H1 (cell line): ENCODE measurements around the gene LAS1L. TPM values are rescaled to one million over a fixed set of nuclear protein-coding genes. Genes with fewer than 3 reads are reported as not detected.

ENCODE experiments used
- CTCF ChIA-PET: fragments of 300-600 bp; sonication (Branson Sonifier 250); formaldehyde crosslinking; loops from one replicate; lab custom pipeline; 2021; ENCODE audit not compliant: partially characterized antibody; lab: Charles Lee
- POLR2A ChIA-PET: fragments of 300-600 bp; sonication (Branson Sonifier 250); formaldehyde crosslinking; loops from one replicate; lab custom pipeline; 2021; ENCODE audit warnings: inconsistent platforms; ENCODE audit not compliant: partially characterized antibody; lab: Charles Lee
- DNase-seq, 2 experiments: peaks; one replicate each; pipeline versions ENCODE4 v3.0.0 to v3.0.0-alpha.2; 2010 to 2022; ENCODE audit warnings: low spot score in 2 of 2, low read depth in 1 of 2, mixed read lengths in 1 of 2
- FAIRE-seq: peaks from 2 replicates; lab custom pipeline; 2011; peaks lifted over from hg19 to GRCh38; lab: Jason Lieb, UNC
- H2AFZ ChIP-seq: 2 replicates; pipeline ENCODE4 v1.8.1; 2012; ENCODE audit warnings: low read length, inconsistent platforms
- H2AK5ac ChIP-seq: 2 replicates; pipeline ENCODE4 v1.6.1; 2013; ENCODE audit warnings: low read depth, low read length
- H2BK120ac ChIP-seq: replicated peaks from 2 replicates; pipeline ENCODE3; 2013; ENCODE audit warnings: low read depth, low read length, inconsistent platforms
- H2BK12ac ChIP-seq: 2 replicates; pipeline ENCODE4 v1.6.1; 2013; ENCODE audit warnings: low read depth, low read length
- H2BK15ac ChIP-seq: 2 replicates; pipeline ENCODE4 v1.6.1; 2013; ENCODE audit warnings: low read length
- H2BK20ac ChIP-seq: 2 replicates; pipeline ENCODE4 v1.6.1; 2013; ENCODE audit warnings: low read length
- H2BK5ac ChIP-seq: 2 replicates; pipeline ENCODE4 v1.6.1; 2013; ENCODE audit warnings: low read depth, low read length
- H3K14ac ChIP-seq: 2 replicates; pipeline ENCODE4 v1.6.1; 2013; ENCODE audit warnings: inconsistent platforms; ENCODE audit not compliant: insufficient read length
- H3K18ac ChIP-seq: 2 replicates; pipeline ENCODE4 v1.6.1; 2013; ENCODE audit warnings: low read length; ENCODE audit errors: extremely low read depth
- H3K23ac ChIP-seq: 2 replicates; pipeline ENCODE4 v1.6.1; 2013; ENCODE audit warnings: inconsistent platforms; ENCODE audit not compliant: insufficient read length
- H3K23me2 ChIP-seq: 2 replicates; pipeline ENCODE4 v1.6.1; 2013; ENCODE audit warnings: low read depth, low read length
- H3K27ac ChIP-seq: 2 replicates; pipeline ENCODE4 v1.6.1; 2011; ENCODE audit warnings: low read depth, low read length, inconsistent platforms
- H3K27me3 ChIP-seq, 4 experiments: replicated peaks in 1 of 4; 1 replicate in 1 of 4; 2 replicates in 3 of 4; pipeline versions ENCODE4 v1.6.1 to v1.8.1; 2011 to 2013; ENCODE audit warnings: low read length in 3 of 4, mild to moderate bottlenecking in 3 of 4, inconsistent platforms in 2 of 4, mixed read lengths in 2 of 4, moderate library complexity in 1 of 4; ENCODE audit not compliant: control insufficient read depth in 3 of 4, insufficient read depth in 3 of 4; ENCODE audit errors: extremely low read depth in 1 of 4
- H3K36me3 ChIP-seq, 4 experiments: 2 replicates each; pipeline versions ENCODE4 v1.6.1 to v1.8.1; 2011 to 2013; ENCODE audit warnings: mild to moderate bottlenecking in 4 of 4, low read length in 3 of 4, moderate library complexity in 2 of 4, control low read depth in 1 of 4, inconsistent platforms in 1 of 4; ENCODE audit not compliant: insufficient read depth in 4 of 4, control insufficient read depth in 2 of 4
- H3K4ac ChIP-seq: replicated peaks from 2 replicates; pipeline ENCODE3; 2013; ENCODE audit warnings: low read length, low read depth, mixed read lengths, inconsistent platforms; ENCODE audit not compliant: insufficient read length
- H3K4me1 ChIP-seq, 4 experiments: replicated peaks in 1 of 4; 1 replicate in 1 of 4; 2 replicates in 3 of 4; pipeline versions ENCODE4 v1.6.1 to v1.8.1; 2011 to 2013; ENCODE audit warnings: low read length in 3 of 4, inconsistent platforms in 2 of 4, mixed read lengths in 1 of 4; ENCODE audit not compliant: insufficient read depth in 4 of 4, control insufficient read depth in 3 of 4
- H3K4me2 ChIP-seq, 2 experiments: 2 replicates each; pipeline versions ENCODE4 v1.6.1 to v1.8.1; 2011 to 2013; ENCODE audit warnings: low read depth in 2 of 2, low read length in 2 of 2, control low read depth in 1 of 2, inconsistent platforms in 1 of 2, mild to moderate bottlenecking in 1 of 2; ENCODE audit not compliant: insufficient read depth in 1 of 2
- H3K4me3 ChIP-seq, 4 experiments: fragments of 200-600, 300-600 bp in 1 of 4; sonication (generic), shearing (Covaris generic), sonication (Bioruptor Twin) in 1 of 4; 2 replicates each; pipeline versions ENCODE4 v1.5.1 to v1.8.1; 2011 to 2016; ENCODE audit warnings: low read length in 4 of 4, low read depth in 3 of 4, control low read depth in 2 of 4, inconsistent platforms in 2 of 4, mild to moderate bottlenecking in 2 of 4, mixed read lengths in 1 of 4, moderate library complexity in 1 of 4; ENCODE audit not compliant: insufficient read depth in 2 of 4; ENCODE audit errors: extremely low read depth in 1 of 4
- H3K56ac ChIP-seq: replicated peaks from 2 replicates; pipeline ENCODE3; 2013; ENCODE audit warnings: low read depth, mild to moderate bottlenecking, mixed read lengths, low read length, inconsistent platforms; ENCODE audit not compliant: insufficient read length
- H3K79me1 ChIP-seq: 2 replicates; pipeline ENCODE4 v1.6.1; 2013; ENCODE audit warnings: low read depth, low read length, control low read depth
- H3K79me2 ChIP-seq, 2 experiments: 2 replicates each; pipeline versions ENCODE4 v1.6.1 to v1.8.1; 2012 to 2013; ENCODE audit warnings: low read length in 2 of 2, mild to moderate bottlenecking in 2 of 2, inconsistent platforms in 1 of 2; ENCODE audit not compliant: insufficient read depth in 2 of 2, control insufficient read depth in 1 of 2
- H3K9ac ChIP-seq, 4 experiments: replicated peaks in 1 of 4; 1 replicate in 1 of 4; 2 replicates in 3 of 4; pipeline versions ENCODE4 v1.6.1 to v1.8.1; 2011 to 2013; ENCODE audit warnings: low read depth in 3 of 4, low read length in 3 of 4, control low read depth in 2 of 4, mild to moderate bottlenecking in 2 of 4, moderate library complexity in 2 of 4, inconsistent platforms in 1 of 4; ENCODE audit errors: extremely low read depth in 1 of 4
- H3K9me3 ChIP-seq, 2 experiments: 2 replicates each; pipeline versions ENCODE4 v1.6.1 to v1.8.1; 2012 to 2013; ENCODE audit warnings: mild to moderate bottlenecking in 2 of 2, moderate library complexity in 2 of 2, control low read depth in 1 of 2, inconsistent platforms in 1 of 2, low read depth in 1 of 2, low read length in 1 of 2, mixed read lengths in 1 of 2; ENCODE audit not compliant: insufficient read depth in 2 of 2
- H4K20me1 ChIP-seq, 2 experiments: replicated peaks in 1 of 2; 2 replicates each; pipeline versions ENCODE3 to v1.8.1; 2011 to 2013; ENCODE audit warnings: inconsistent platforms in 2 of 2, low read length in 2 of 2, mild to moderate bottlenecking in 1 of 2; ENCODE audit not compliant: insufficient read depth in 2 of 2, control insufficient read depth in 1 of 2
- H4K5ac ChIP-seq: 2 replicates; pipeline ENCODE4 v1.6.1; 2013; ENCODE audit warnings: low read length, low read depth, mixed read lengths, inconsistent platforms; ENCODE audit not compliant: insufficient read length
- H4K8ac ChIP-seq: 2 replicates; pipeline ENCODE4 v1.8.0; 2013; ENCODE audit warnings: mild to moderate bottlenecking, moderate library complexity, low read length, inconsistent platforms; ENCODE audit not compliant: insufficient read depth; ENCODE audit errors: extremely low read depth
- H4K91ac ChIP-seq: replicated peaks from 2 replicates; pipeline ENCODE3; 2013; ENCODE audit warnings: low read length, mixed read lengths, inconsistent platforms; ENCODE audit not compliant: insufficient read length
- CREB1 ChIP-seq: IDR thresholded peaks from 2 replicates; pipeline ENCODE4 v1.6.1; 2012; ENCODE audit warnings: inconsistent platforms
- CTCF ChIP-seq, 3 experiments: IDR thresholded peaks; 1 replicate in 2 of 3; 2 replicates in 1 of 3; pipeline versions ENCODE4 v1.5.1 to v1.6.1; 2011; ENCODE audit warnings: low read length in 3 of 3, mild to moderate bottlenecking in 3 of 3, inconsistent platforms in 2 of 3, low read depth in 1 of 3, moderate library complexity in 1 of 3; ENCODE audit not compliant: insufficient read depth in 1 of 3; ENCODE audit errors: control extremely low read depth in 1 of 3
- EGR1 ChIP-seq: IDR thresholded peaks from 2 replicates; pipeline ENCODE4 v1.6.1; 2011; ENCODE audit warnings: low read depth, low read length, borderline replicate concordance
- MAX ChIP-seq: IDR thresholded peaks from 2 replicates; pipeline ENCODE4 v1.6.1; 2012; ENCODE audit warnings: inconsistent platforms
- SP4 ChIP-seq: IDR thresholded peaks from 2 replicates; pipeline ENCODE4 v1.6.1; 2012; ENCODE audit warnings: low read length, inconsistent platforms
- WGBS, 2 experiments: shearing (Covaris generic) in 1 of 2; methylation state at CpG; one replicate each; pipeline versions ENCODE4 v1.1.6 to v1.1.7; 2013 to 2015; ENCODE audit warnings: low lambda C conversion rate in 2 of 2, mixed read lengths in 2 of 2, inconsistent platforms in 1 of 2, low coverage in 1 of 2, missing lambda C conversion rate in 1 of 2; ENCODE audit not compliant: insufficient replicate concordance in 2 of 2, insufficient coverage in 1 of 2, insufficient read length in 1 of 2; ENCODE audit errors: extremely low coverage in 1 of 2, missing lambda C conversion rate in 1 of 2; 5-methylcytosine and 5-hydroxymethylcytosine counted together
- polyA plus RNA-seq, 7 experiments: library from polyadenylated mRNA; depleted of rRNA in 3 of 7; stranded (reverse) in 5 of 7; unstranded in 2 of 7; fragments of >200 nt in 5 of 7; fragments of 200-250 nt in 2 of 7; gene quantifications; 1 replicate in 5 of 7; 2 replicates in 1 of 7; 4 replicates in 1 of 7; pipeline versions ENCODE4 v1.2.1 to v1.2.3, GENCODE V29; 2011 to 2013; ENCODE audit warnings: missing spikeins in 2 of 7, mixed read lengths in 2 of 7
- total RNA-seq: library from RNA; stranded (reverse); fragmentation: NEBNext Ultra II Directional; extraction: Animal tissue kit (Norgen Biotek cat#: 25700); gene quantifications from 2 replicates; pipeline ENCODE4 v1.2.1, GENCODE V29; 2021

The LAS1L gene
- total and polyA plus RNA-seq, 2 of the 8 experiments (the other 6 are each of a cell fraction or from before 2014, with no cell fraction given) = 39.5 to 65.0 TPM

GRCh38 chrX:65528293-65528692 lies 6.3 kb downstream of the LAS1L start:
- Histone ChIP-seq H3K23me2 (no peaks in the 10 kb centered on the region), H2AK5ac (no peak overlapping the region), H2AFZ (no peak overlapping the region), H4K8ac (no peak overlapping the region), H3K27me3 (no peaks in the 10 kb centered on the region), H3K4ac (no peak overlapping the region), H3K23ac (no peak overlapping the region), H3K27ac (no peak overlapping the region), H3K4me2 (no peak overlapping the region), H2BK20ac (no peak overlapping the region), H4K91ac (no peak overlapping the region), H3K56ac (no peak overlapping the region), H3K79me2 (peaks cover 4 to 15% of the 10 kb centered on the region in 2 experiments), H3K36me3 (peaks cover 2 to 52% (median 28%) of the 10 kb centered on the region in 4 experiments), H4K20me1 (peaks cover 0 to 2% of the 10 kb centered on the region in 2 experiments), H4K5ac (no peak overlapping the region), H2BK120ac (no peak overlapping the region), H2BK5ac (no peak overlapping the region), H3K79me1 (no peaks in the 10 kb centered on the region; the same call in 1 of the 2 replicates), H3K4me3 (no peak overlapping the region), H2BK15ac (no peak overlapping the region), H3K4me1 (peaks cover 0 to 1% (median 0%) of the 10 kb centered on the region in 4 experiments; a peak in 2 of 7 replicates), H3K18ac (no peak overlapping the region), H3K9ac (no peak overlapping the region), H2BK12ac (no peak overlapping the region), H3K14ac (no peak overlapping the region), H3K9me3 (no peaks in the 10 kb centered on the region)
- TF ChIP-seq CREB1 = no peak
- TF ChIP-seq SP4 = no peak
- TF ChIP-seq EGR1 = no peak
- no peak for TF ChIP-seq MAX
- TF ChIP-seq CTCF (IDR thresholded peaks at IDR 0.05; ENCODE audit: control extremely low read depth in 1 of 3, insufficient read depth in 1 of 3, low read depth in 1 of 3, low read length in 3 of 3) = no peak
- ChIA-PET POLR2A (interaction anchor here (1.0 to 1.6 kb wide), 3 partner anchors 14 to 23 kb away, joined by 3 to 4 read pairs (median 4); no protein-coding TSS in a partner anchor), CTCF (interaction anchor here (0.7 to 1.7 kb wide), 7 partner anchors 8 to 496 kb away, joined by 3 to 6 read pairs (median 3); partner anchors contain the start of gene ZC3H12B)
- no CpG with 5 or more reads among the region's 3 CpGs for WGBS, 2 experiments
- FAIRE-seq = no peak
- no peak for DNase-seq
